GM21737 (cell line): ENCODE measurements around the gene SEMA4C.

Experiments used
- ATAC-seq: cut with Tn5 transposase; IDR thresholded peaks from one replicate; pipeline ENCODE4 v1.9.1; 2021; ENCODE audit warnings: mild to moderate bottlenecking, moderate library complexity; ENCODE audit not compliant: unreplicated experiment

The SEMA4C gene

GRCh38 chr2:96869822-96870625 lies at the start of gene SEMA4C:
Gene SEMA4C, minus strand, starts transcription at chr2:96870080. Its CDS starts 2,194 bp downstream, at chr2:96867886.
- ATAC-seq: no peak

- ATAC-seq: no peak
These were observed 49.1 kb upstream of the SEMA4C start for GRCh38 chr2:96918754-96919550.

- no peak for ATAC-seq
These were observed 48.3 kb upstream of the SEMA4C start for GRCh38 chr2:96918092-96918753.

GRCh38 chr2:96916646-96917543 lies 47.0 kb upstream of the SEMA4C start:
- no peak for ATAC-seq

GRCh38 chr2:96916156-96916630 lies 46.3 kb upstream of the SEMA4C start:
- no peak for ATAC-seq

- ATAC-seq: no peak
These were observed 44.5 kb upstream of the SEMA4C start for GRCh38 chr2:96914332-96914731.

GRCh38 chr2:96913398-96914202 lies 43.7 kb upstream of the SEMA4C start:
- ATAC-seq: no peak

GRCh38 chr2:96913117-96913397 lies 43.2 kb upstream of the SEMA4C start:
- ATAC-seq: no peak

- ATAC-seq: no peak
These were observed 42.7 kb upstream of the SEMA4C start for GRCh38 chr2:96912346-96913116.

GRCh38 chr2:96909611-96910021 lies 39.7 kb upstream of the SEMA4C start:
- ATAC-seq: no peak

- no peak for ATAC-seq
These were observed 37.5 kb upstream of the SEMA4C start for GRCh38 chr2:96907115-96908041.

- no peak for ATAC-seq
These were observed 36.8 kb upstream of the SEMA4C start for GRCh38 chr2:96906729-96907114.

GRCh38 chr2:96903815-96904214 lies 33.9 kb upstream of the SEMA4C start:
- no peak for ATAC-seq

- ATAC-seq: no peak
These were observed 33.4 kb upstream of the SEMA4C start for GRCh38 chr2:96903318-96903717.

GRCh38 chr2:96900237-96900636 lies 30.4 kb upstream of the SEMA4C start:
- ATAC-seq: no peak

- ATAC-seq: no peak
These were observed 29.5 kb upstream of the SEMA4C start for GRCh38 chr2:96899413-96899741.

- no peak for ATAC-seq
These were observed 28.9 kb upstream of the SEMA4C start for GRCh38 chr2:96898641-96899412.
